ENCODE results near the gene RIPK1.
A peak's percentile ranks its signal among the peaks of the same experiment; 100 is the strongest.

The RIPK1 gene

DNA sequence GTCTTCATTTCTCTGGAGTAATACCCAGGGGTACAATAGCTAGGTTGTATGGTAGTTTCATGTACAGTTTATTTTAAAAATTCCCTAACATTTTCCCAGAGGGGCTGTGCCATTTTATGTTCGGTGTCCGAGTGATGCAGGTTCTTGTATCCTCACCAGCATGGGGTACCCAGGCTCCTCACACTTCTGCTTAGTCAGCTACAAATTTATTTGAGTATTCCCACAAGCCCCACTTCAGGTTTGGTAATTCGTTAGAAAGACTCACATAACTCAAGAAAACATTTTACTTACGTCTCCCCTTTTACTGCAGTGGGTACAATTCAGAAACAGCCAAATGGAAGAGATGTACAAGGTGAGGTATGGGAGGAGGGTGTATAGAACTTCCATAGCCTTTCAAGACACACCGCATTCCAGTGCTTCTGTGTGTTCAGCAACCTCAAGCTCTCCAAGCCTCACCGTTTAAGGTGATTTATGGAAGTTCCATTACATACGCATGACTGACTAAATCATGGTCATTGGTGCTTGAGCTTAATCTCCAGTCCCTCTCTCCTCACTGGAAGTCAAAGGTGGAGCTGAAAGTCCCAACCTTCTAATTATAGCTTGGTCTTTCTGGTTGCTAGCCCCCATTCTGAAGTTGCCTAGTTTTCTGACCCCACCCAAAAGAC lies 18.1 kb downstream of the RIPK1 start:
- no peak for DNase-seq

DNA sequence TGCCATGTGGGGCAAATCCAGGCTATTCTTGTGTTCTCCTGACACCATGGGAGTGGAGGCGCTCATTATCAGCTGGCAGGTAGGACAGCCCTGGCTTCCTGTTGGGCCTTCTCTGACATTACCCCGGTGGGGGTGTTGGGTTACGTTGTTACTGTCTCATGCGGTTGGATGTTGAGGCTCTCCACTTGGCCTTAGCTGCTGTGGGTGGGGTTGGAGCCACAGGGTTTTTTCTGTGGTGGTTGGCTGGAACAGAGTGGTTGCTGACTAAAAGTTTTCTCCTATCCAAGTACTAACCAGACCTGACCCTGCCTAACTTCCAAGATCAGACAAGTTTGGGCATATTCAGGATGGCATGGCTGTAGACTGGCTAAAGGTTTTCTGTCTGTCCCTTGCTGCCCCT lies 20.2 kb downstream of the RIPK1 start:
- DNase-seq = no peak

DNA sequence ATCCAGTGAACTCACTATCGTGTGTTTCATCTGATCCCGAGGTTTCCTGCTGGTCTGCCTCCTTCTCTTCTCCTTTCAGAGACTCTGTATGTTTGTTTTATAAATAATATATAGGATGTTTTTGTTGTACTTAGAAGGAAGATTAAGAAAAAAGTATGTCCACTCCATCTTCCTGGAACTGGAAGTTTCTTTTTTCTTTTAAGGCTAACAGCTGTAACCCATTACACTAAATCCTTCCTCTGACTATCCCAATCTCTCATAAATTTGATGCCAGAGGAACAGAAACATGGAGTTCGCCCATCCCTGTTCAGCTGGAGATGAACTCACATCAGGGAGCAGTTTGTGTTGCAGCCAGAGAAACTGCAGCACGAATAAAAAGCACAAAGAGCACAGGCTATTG lies 20.7 kb downstream of the RIPK1 start:
- DNase-seq = no peak

DNA sequence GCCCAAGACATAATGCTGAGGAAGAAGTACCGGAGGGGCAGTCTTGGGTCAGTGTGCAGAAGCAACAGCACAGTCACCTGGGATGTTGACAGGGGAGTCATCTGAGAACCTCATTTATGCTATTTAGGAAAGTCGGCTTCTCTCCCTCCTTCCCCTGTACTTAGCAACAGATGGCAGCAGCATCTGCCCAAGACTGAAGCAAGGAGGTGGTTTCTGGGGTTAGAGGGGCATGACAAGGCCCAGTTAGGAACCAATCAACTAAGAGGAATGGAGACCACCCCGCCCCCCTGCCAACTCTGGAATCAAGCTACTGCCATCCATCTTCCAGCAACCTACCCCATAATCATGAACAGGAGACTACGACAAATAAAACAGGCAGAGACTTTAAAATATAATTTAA lies 21.7 kb downstream of the RIPK1 start:
- DNase-seq = no peak

DNA sequence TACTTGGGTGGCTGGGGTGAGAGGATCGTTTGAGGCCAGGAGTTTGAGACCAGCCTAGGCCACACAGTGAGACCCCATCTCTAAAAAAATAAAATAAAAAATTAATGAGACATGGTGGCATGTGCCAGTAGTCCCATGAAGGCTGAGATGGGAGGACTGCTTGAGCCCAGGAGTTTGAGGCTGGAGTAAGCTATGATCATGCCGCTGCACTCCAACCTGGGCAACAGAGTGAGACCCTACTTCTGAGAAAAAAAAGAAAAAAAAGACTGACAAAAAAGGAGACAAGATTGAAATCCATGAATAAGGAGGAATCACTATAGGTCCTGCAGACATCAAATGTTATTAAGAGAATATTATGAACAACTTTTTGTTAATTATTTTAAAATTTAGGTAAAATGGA lies 26.5 kb downstream of the RIPK1 start:
- DNase-seq = no peak

DNA sequence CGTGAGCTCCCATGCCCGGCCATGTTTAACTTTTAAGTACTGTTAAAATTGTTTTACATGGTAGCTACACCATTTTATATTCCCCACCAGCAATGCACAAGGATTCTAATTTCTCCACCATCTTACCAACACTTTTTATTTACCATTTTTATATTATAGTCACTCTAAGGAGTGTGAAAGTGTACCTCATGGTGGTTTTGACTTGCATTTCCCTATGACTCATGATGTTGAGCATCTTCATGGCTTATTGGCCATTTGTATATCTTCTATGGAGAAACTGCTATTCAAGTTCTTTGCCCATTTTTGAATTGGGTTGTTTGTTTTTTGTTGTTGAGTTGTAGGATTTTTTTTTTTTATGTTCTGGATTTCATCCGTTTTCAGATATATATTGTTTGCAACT lies 34.6 kb downstream of the RIPK1 start:
- DNase-seq = no peak

DNA sequence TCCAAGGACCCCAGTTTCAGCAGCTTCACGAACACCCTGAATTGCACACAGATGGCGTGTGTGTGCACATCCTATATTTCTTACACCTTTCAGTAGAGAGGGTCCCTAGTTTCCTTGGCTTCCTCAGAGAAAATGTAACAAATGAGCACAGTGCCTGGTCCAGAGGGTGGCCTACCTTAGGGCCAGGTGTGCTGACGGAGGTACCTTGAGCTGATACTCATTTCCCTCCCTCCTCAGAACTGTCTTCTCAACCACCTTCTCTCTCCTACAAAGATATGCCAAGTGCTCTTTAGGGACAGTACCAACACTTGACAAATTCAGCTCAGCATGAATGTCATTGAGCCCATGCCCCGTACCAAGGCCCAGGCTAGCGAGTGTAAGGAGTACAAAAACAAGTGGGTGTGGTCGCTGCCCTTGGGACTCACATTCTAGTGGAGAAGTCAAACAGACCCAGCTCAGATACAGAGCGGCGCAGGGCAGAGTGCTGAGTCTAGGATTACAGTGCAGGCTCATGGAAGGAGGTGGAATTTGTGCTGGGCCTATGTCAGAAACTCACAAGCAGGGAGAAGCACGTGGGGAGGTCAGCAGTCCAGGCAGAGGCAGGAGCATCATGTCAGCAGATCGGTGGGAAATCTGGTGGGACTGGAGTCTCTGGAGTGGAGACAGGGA lies 40.6 kb downstream of the RIPK1 start:
- DNase-seq = no peak

DNA sequence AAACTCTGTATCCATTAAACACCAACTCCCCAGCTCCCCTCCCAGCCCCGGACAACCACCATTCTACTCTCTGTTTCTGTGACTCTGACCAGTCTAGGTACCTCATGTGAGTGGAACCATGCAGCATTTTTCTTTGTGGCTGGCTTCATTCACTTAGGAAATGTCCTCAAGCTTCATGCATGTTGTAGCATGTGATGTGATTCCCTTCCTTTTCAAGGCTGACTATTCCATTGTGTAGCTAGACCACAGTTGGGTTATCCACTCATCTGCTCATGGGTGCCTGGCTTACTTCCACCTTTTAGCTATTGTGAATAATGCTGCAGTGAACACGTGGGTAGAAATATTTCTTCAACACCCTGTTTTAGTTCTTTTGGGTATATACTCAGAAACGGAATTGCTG lies 41.5 kb downstream of the RIPK1 start:
- DNase-seq = no peak

DNA sequence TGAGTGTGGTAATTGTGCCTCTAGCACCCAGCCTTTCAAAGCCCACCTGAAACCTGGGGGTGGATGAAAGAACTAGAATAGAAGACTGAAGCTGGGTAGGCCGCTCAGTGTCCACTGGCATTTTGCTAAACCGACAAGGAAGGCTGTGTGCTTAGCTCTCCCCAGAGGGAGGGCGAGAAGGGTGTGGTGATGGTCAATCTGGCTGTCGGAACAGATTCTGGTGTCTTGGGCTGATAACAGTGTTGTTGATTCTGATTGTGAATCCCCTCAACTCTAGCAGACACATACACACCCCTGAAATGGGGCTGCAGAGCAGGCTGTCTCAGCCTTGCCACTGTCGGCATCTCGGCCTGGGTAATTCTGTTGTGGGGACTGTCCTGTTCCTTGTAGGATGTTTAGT lies 46.1 kb downstream of the RIPK1 start:
- no peak for DNase-seq

DNA sequence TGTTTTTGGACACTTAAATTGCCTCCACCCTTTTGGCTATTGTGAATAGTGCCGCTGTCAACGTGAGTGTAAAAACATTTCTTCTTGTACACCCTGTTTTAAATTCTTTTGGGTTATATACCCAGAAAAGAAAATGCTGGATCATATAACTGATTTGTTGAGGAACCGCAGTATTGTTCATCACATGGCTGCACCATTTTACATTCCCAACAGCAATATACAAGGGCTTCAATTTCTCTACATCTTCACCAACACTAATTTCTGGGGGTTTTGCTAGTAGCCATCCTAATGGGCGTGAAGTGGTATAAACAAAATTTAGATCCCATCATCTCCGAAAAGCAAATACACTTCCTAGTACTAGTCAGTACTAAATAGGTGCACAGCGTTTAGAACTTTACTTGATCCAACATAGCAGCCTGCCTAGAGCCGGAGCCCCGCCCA lies 49.6 kb downstream of the RIPK1 start:
- no peak for DNase-seq

DNA sequence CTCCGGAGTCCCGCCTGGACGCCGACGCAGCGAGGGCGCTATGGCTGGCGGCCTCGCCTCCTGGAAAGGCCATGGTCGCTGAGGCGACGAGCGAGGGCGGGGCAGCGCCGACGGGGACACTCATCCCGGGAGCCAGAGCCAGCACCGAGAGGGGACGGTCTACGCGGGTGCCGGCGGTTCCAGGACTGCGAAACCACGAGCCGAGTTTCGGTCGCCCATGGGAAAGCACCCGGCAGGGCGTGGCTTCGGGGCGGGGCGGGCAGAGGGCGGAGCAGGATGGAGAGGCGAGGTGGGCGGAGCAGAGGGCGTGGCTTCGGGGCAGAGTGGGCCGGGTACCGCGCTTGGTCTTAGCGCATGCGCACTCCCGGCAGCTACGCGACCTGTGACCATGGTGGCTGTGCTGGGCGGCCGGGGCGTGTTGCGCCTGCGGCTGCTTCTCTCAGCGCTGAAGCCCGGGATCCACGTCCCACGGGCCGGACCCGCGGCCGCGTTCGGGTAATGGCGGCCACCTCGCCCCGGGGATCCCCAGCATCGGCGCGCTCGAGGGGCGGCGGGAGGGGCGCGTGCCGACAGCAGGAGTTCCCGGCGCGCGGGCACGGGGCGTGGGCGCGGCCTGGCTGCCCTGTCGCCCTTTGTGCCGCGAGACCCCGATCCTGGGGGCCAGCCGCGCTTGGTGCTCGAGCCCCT lies 50.2 kb downstream of the RIPK1 start, which contains the start of gene BPHL:
BPHL (plus strand) TSS at position 359 of the 687 bp plus-strand sequence; CDS start at position 389, 30 bp downstream.
- peak; percentile 61 for DNase-seq

DNA sequence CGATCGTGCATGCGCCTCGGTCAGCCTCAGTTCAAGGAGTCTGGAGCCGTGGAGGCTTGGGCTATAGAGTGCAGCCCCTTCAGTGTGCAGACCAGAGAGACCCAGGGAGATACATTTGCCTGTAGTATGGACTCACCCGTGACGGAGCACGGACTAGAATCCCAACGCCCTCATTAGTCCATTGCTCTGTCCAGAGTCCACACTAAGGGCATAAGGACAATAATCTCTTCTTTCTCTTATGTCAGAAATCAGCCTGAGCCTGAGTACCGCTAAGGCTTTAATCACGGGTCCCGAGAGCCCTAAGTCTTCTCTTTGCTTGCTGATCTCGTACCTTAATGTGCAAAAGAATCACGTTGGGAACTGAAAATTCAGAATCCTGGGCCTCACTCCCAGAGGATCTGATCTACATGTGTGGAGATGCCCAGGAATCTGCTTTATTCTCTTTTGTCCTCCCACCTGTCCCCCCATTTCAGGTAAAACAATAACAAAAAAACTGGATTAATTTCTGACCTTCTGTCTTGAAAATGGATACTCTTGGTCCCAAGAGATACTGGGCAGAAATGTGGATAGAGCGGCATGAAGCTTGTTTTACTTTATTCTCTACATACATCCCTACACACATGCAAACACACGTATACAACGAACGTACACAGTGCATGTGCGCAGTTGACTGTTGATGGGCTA lies 50.9 kb downstream of the RIPK1 start:
- DNase-seq = no peak

DNA sequence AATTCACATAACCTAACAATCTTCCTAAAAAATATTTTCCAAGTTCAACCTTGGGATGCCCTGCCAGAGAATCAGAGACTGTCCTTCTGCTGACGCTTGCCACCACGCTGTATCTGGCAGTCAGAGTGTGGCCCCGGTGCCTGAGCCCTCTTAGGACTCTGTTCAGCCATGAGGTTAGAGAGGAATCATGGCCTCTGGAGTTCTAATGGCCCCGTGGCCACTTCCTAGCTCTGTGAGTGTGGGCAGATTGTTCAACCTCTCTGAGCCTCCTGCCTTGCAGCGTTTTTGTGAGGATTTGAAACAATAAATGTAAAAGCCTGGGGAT lies 52.4 kb downstream of the RIPK1 start:
- no peak for DNase-seq

DNA sequence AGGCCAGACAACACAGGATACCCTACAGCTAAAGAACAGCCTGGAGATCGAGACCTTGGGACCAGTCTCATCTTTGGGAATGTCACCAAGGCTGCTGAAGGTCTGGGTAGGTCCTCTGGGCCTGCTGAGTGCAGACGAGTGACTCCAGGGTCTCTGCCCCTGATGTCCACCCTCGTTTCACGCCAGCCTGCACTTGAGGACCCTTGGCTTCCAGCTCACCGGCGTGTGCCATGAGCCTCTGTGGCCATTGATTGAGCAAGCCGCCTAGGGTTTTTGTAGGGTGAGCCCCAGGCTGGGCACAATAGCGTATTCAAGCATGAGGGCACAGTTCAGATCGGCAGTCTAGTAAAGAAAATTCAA lies 54.5 kb downstream of the RIPK1 start:
- DNase-seq = no peak

DNA sequence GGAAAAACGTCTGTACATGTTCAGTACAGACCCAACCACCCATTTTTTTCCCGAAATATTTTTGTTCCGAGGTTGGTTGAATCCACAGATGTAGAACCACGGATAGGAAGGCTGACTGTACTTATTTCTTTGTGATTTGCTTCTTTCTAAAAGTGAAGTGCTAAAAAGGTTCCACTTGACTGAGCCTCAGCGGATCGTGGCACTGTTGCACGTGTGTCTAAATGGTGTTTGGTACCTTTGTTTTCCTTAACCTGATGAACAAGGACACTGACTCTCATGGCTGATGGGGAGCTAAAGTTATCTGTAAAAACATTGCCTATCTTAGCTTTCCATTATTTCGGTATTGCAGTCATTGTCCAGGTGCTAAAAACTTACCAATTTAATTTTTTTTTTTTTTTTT lies 56.4 kb downstream of the RIPK1 start:
- DNase-seq = no peak

DNA sequence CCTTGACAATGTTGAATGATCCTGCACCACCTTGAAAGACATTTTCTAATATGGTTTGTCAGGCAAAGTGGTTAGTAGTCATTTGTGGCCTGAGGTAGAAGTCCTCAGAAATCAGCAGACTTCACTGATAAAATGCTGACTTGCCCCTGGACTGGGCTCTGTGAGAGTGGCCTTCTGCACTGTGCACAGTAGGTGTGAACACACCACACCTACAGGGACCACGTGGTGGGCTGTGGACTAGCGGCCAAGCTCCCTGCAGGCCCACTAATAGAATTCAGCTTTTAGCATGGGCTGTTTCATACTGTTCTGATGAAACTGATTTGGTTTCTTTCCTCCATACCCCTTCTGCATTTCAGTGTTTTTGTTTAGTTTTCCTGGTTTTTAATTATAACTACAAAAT lies 57.5 kb downstream of the RIPK1 start:
- no peak for DNase-seq

DNA sequence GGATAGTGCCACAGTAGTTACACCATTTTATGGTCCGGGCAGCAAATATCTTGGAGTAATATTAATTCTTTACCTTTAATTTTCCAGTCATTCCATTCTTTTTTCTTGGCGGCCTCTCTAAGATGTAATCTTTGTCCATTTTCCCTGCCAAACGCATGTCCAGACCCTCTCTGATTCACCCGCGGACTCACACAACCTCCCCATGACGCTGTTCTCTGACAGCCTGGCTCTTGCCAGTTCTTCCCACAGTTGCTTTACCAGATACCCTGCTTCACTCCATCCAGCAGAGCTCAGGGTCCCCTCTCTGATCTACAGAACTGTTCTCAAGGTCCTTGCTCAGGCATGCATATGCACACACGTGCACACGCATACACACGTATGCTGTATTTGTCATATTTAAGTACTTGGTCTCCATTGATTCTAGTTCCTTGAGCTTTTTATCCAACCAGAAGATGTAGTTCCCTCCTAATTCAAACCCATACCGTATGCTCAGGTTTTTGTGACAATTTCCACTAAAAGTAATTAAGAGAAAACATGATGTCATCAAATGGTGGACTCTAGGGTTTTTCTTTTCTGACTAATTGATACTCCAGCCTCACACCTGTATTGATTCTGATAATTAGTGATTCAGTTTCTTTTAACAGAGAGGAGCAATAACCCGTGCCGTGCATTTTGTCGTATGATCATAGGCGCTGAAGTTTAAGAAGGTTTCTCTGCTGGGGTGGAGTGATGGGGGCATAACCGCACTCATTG lies 60.2 kb downstream of the RIPK1 start:
- no peak for DNase-seq

DNA sequence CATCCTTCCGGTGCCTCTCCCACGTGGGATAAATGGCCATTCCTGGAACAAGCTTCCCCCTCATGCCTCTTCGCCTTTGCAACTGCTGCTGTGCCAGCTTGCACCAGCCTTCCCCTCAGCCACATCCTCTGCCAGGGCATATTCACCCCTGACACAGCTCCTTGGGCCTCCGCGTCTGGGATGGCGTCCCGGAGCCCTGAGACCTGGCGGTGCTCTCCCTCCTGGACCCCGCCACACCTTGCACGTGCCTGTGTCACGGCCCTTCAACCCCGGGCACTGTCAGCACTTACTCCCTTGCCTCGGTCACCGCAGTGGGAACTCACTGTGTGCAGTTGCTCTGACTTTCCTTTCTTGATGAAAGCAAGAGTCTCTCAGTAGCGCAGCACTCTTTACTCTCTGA lies 63.4 kb downstream of the RIPK1 start:
- DNase-seq = no peak

DNA sequence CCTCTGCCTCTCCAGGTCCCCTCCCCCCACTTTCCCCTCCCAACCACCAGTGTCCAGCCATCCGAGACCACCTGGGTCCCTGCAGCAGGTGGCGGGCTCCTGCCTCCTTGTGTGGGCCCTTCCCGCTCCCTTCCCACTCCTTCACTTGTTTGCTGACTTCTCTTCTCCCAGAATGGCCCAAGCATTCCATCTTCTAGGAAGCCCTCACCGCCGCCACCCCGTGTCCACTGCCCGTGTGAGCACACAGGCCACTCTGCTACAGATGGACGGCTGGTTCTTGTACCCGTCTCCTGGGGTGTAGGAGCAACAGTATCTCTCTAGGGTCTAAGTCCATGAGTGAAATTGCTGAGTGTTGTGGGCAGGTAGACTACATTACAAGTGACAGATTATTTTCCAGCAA lies 65.2 kb downstream of the RIPK1 start:
- DNase-seq = no peak

DNA sequence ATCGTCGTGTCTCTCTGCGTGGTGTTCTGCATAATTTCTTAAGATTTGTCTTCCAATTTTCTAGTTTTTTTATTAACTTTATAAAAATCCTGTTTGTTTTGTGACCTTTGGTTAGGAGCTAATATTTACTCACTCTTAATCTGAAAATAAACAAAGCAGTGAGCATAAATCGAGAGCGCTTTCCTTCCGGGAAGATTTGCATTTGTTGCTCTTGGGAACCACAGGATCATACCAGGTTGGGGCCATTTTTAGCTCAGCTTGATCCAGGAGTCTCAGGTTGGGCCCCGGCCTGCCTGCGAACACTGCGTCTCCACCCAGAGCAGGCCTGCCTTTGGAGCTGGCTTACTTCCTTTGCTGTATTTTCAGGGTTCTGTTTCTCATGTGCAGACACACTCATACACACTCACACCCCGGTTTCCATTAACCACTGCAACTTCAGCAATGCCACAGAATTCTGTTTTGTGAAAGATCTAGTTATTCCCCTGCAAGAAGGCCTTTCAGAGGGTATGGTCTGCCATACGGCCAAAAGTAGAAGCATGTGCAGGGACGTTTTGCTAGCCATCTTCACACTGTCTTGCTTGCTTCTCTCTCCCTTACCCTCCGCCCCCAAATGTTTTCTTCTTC lies 67.5 kb downstream of the RIPK1 start:
- DNase-seq = no peak

DNA sequence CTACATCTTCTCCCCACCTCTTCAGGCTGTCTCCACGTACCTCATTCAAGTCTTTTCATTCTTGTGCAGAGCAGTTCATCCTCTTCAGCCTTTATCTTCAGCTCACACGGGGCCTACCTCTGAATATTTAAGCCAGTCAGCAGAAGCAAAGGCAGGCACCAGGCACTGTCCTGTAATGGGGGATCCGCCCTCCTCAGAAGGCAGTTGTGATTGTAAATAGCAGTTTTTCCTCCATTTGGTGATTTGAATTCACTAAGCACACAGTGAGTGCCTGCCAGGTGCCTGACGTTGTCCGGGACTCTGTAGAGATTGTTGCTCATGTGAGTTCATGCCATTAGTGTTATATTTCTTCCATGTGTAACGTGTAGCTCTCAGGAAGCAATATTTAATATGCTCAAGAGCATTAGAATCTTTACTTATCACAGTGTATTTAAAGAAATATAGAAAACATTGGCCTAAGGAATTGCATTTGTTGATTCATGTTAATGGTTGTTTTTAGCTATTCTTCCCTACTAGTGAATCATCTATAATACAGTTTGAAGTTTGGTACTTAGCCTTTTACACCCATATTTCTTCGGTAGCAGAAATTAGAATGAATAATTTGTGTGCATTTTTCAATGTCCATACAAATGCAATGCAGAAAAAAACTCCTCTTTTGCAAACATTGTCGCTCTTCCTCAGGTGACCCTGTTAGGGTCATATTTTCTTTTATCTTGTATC lies 68.2 kb downstream of the RIPK1 start:
- DNase-seq = no peak
